ENCODE results near the gene NDUFS7. TPM values are rescaled to one million over a fixed set of nuclear protein-coding genes. Genes with fewer than 3 reads are reported as not detected.

NDUFS7 gene
- total RNA-seq, 1 donor: 40.7 TPM

GRCh38 chr19:1420590-1420989 lies 36.9 kb downstream of the NDUFS7 start:
- no peak overlapping the region for H3K4me3 ChIP-seq (ENCODE audit: low read depth, low read length)
- no peak for TF ChIP-seq CTCF (IDR thresholded peaks at IDR 0.05; ENCODE audit: insufficient read depth, low read length)
- DNase-seq (ENCODE audit: low read depth): no peak

GRCh38 chr19:1421218-1421957 lies 37.7 kb downstream of the NDUFS7 start:
- no peak for TF ChIP-seq CTCF (IDR thresholded peaks at IDR 0.05; ENCODE audit: insufficient read depth, low read length)
- H3K4me3 ChIP-seq (ENCODE audit: low read depth, low read length): no peak overlapping the region
- no peak for DNase-seq (ENCODE audit: low read depth)

- no peak for DNase-seq (ENCODE audit: low read depth)
- TF ChIP-seq CTCF (IDR thresholded peaks at IDR 0.05; ENCODE audit: insufficient read depth, low read length): no peak
- no peak overlapping the region for H3K4me3 ChIP-seq (ENCODE audit: low read depth, low read length)
Measured at GRCh38 chr19:1421958-1422305, 38.2 kb downstream of the NDUFS7 start.

GRCh38 chr19:1422360-1422759 lies 38.7 kb downstream of the NDUFS7 start:
- DNase-seq (ENCODE audit: low read depth): no peak
- no peak for TF ChIP-seq CTCF (IDR thresholded peaks at IDR 0.05; ENCODE audit: insufficient read depth, low read length)
- H3K4me3 ChIP-seq (ENCODE audit: low read depth, low read length): no peak overlapping the region

- TF ChIP-seq CTCF (IDR thresholded peaks at IDR 0.05; ENCODE audit: insufficient read depth, low read length): no peak
- H3K4me3 ChIP-seq (ENCODE audit: low read depth, low read length): no peak overlapping the region
- no peak for DNase-seq (ENCODE audit: low read depth)
Measured at GRCh38 chr19:1422943-1423342, 39.2 kb downstream of the NDUFS7 start.

- DNase-seq (ENCODE audit: low read depth): no peak
- no peak for TF ChIP-seq CTCF (IDR thresholded peaks at IDR 0.05; ENCODE audit: insufficient read depth, low read length)
- no peak overlapping the region for H3K4me3 ChIP-seq (ENCODE audit: low read depth, low read length)
Measured at GRCh38 chr19:1423436-1424191, 39.9 kb downstream of the NDUFS7 start.
